ENCODE results near the gene ABT1. TPM values are rescaled to one million over a fixed set of nuclear protein-coding genes. Genes with fewer than 3 reads are reported as not detected.

ABT1 gene
- total RNA-seq, 2 donors from 2014 or later = 20.3 to 28.2 TPM

DNA sequence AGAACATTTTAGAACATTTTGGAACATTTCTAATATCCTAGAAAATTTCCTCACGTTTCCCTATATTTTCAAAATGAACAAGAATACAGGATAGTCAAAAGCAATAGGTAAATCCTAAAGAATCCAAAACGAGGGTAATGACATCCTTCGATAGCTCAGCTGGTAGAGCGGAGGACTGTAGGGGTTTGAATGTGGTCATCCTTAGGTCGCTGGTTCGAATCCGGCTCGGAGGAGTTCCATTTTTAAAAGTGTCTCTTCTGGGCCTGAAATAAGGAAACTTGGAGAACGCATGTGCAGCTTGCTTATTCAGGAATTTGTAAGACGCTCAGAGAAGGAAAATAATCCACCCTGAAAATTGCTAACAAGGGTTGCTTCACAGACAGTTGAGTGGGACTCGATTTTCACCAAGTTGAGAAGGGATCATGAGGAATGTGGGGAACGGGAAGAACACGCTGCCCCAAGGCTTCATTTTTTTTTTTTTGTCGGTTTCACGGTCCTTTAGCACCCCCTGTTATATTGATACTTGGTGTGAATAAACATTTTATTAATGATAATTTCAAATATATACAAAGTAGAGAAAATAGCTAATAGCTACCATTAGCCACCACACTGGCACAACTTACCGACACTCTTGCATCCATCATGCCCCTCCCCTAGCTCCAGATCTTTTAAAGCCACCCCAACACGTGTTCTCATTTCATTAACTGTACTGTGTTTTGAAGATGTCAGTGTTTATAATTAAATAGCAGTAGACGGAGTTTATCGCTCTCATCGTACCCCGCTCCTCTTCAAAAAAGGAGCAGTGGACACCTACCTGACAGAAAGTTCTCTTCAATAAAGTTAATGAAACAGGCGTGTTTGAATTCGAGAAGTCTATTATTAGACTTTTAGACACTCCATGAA, 1.8 kb upstream of the ABT1 start:
- ATAC-seq (no peak), DNase-seq (ENCODE audit: low spot score in 2 of 2) (peak in 1 of 2 donors; percentile 51)
- Mint-ChIP-seq H3K36me3 (peaks cover 7 to 19% of the 10 kb centered on the region in 2 donors), H3K9me3 (no peaks in the 10 kb centered on the region), H3K27ac (peak overlapping the region in 1 of 2 donors; percentile 64)

DNA sequence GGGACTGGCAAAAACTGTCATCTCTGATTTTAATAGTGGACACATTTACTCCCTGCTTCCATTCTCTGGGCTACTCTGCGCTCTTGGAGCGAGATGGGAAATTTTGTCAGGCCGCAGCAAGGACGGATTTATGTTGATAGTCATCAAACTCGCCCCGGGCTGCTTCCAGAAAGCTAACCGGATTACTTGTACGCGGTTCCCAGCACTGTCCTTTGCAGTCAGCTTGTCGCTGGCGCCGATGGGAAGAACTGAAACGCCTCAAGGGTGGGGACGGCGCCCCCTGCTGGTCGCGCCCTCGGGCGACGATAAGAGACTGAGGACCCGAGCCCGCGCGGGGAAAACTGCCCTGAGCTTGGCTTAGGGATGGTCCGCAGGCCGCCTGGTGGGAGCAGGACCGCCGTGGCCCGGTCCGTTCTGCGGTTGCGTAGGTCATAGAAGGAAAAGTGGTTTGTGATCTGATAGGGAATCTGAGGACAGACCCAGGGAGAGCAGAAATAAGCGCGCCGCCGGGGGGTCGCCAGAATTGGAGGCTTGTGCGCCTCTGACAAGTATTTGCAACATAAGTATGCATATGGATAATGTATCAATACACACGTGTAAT, 984 bp upstream of the ABT1 start:
- Mint-ChIP-seq H3K9me3 (no peaks in the 10 kb centered on the region), H3K27ac (no peak overlapping the region), H3K36me3 (peaks cover 7 to 19% of the 10 kb centered on the region in 2 donors)
- ATAC-seq = peak; percentile 65
- DNase-seq (ENCODE audit: low spot score in 2 of 2) = peak; percentile 89 to 91

DNA sequence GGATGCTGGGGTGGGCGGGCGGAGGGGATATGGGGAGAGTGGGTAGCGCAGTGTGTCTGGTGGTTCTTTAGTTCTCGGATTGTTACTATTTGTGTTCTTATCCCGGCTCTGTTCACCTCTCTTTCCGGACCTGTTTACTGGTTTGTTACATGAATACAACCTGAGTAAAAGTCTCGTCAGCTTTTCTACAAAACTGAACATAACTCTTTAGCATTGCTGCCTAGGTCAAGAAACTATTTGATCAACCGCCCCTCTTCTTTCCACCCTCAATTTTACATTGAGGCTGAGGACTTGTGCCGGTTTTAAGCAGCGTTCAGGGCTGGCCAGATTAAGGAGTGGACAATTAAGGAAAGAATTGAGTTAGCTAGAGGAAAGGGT, 625 bp downstream of the ABT1 start:
- ATAC-seq = no peak
- Mint-ChIP-seq H3K9me3 (no peaks in the 10 kb centered on the region), H3K36me3 (peaks cover 7 to 19% of the 10 kb centered on the region in 2 donors), H3K27ac (no peak overlapping the region)
- DNase-seq (ENCODE audit: low spot score in 2 of 2) = no peak

DNA sequence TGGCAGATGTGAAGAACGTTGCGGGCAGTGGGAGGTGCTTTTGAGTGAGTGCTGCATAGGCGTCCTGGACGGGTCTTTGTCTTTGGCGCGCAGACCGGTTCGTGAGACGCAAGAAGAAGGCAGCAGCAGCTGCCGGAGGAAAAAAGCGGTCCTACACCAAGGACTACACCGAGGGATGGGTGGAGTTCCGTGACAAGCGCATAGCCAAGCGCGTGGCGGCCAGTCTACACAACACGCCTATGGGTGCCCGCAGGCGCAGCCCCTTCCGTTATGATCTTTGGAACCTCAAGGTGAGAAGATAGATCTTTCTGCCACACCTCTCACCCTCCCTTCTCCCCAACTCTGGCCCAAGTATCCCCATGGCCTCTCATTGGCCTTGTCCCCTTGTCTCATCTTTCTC, 1.1 kb downstream of the ABT1 start:
- Mint-ChIP-seq H3K9me3 (no peaks in the 10 kb centered on the region), H3K36me3 (peaks cover 7 to 19% of the 10 kb centered on the region in 2 donors), H3K27ac (no peak overlapping the region)
- ATAC-seq (no peak), DNase-seq (ENCODE audit: low spot score in 2 of 2) (no peak)

DNA sequence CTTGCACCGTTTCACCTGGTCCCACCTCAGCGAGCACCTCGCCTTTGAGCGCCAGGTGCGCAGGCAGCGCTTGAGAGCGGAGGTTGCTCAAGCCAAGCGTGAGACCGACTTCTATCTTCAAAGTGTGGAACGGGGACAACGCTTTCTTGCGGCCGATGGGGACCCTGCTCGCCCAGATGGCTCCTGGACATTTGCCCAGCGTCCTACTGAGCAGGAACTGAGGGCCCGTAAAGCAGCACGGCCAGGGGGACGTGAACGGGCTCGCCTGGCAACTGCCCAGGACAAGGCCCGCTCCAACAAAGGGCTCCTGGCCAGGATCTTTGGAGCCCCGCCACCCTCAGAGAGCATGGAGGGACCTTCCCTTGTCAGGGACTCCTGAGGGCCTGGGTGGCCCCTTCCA, 1.5 kb downstream of the ABT1 start:
- H3K36me3 Mint-ChIP-seq = peaks cover 7 to 19% of the 10 kb centered on the region in 2 donors
- ATAC-seq (no peak), DNase-seq (ENCODE audit: low spot score in 2 of 2) (no peak)
- peak overlapping the region in 1 of 2 donors; percentile 87 for H3K27ac Mint-ChIP-seq
- no peaks in the 10 kb centered on the region for H3K9me3 Mint-ChIP-seq

DNA sequence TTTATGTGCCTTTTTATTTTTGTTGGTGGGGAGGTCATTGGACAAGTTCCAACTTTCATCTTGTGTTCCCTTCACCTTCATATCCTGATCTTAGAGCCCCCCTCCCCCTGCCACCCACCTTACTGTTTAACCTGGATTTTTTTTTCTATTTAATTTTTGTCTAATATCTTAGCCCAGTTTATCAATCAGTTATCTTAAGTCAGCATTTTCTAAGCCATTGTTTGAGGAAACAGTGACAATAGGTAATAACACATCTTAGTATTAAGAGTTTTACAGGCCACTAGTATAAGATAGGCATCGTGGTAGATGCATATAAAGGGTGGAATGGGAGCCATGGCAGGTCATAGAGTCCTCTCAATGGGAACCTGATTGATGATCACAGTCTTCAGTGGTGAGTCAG, 2.4 kb downstream of the ABT1 start:
- Mint-ChIP-seq H3K27ac (peak overlapping the region; percentile 24 to 27), H3K36me3 (peaks cover 7 to 19% of the 10 kb centered on the region in 2 donors), H3K9me3 (no peaks in the 10 kb centered on the region)
- DNase-seq (ENCODE audit: low spot score in 2 of 2) = no peak
- no peak for ATAC-seq

DNA sequence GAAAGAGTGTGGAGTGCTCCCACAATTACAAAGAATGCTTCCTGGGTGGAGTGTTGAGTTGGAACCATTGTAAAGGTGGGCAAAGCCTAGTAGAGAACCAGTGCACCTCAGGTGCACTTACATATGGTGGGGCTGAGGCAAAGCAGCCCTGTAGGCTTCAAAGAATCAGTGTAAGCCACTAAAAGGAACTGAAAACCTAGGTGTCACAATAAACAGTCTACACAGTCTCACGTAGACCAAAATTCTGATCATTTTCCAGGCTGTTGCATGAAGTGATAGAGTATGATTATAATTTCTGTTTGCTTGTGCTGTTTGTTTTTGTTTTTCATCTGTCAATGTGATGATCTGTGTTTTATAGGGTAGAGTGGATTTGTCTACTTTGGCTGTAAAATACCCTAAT, 2.8 kb downstream of the ABT1 start:
- DNase-seq (ENCODE audit: low spot score in 2 of 2) (no peak), ATAC-seq (peak in 1 of 2 donors; percentile 19)
- Mint-ChIP-seq H3K9me3 (no peaks in the 10 kb centered on the region), H3K27ac (peak overlapping the region; percentile 27 to 88), H3K36me3 (peaks cover 7 to 19% of the 10 kb centered on the region in 2 donors)

DNA sequence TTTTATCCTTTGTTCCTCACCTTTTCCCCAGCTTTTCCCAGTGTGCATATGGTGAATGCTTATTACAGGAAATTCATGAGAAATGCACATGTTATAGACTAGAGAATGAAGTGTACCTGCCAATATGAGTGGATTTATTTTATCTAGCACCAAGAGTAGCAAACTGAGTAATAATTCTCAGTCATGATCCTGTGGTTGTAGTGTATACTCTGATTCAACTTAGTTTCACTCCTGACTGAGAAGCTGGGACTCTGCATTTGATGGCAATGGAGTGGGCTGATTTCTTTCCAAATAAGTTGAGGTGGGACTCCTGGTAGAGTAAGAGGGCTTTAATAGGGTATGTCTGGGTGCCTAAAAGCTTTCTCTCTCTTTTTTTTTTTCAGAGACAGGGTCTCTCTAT, 4.0 kb downstream of the ABT1 start:
- ATAC-seq (peak; percentile 42 to 71), DNase-seq (ENCODE audit: low spot score in 2 of 2) (no peak)
- Mint-ChIP-seq H3K27ac (peak overlapping the region in 1 of 2 donors; percentile 88), H3K9me3 (no peaks in the 10 kb centered on the region), H3K36me3 (peaks cover 7 to 19% of the 10 kb centered on the region in 2 donors)

DNA sequence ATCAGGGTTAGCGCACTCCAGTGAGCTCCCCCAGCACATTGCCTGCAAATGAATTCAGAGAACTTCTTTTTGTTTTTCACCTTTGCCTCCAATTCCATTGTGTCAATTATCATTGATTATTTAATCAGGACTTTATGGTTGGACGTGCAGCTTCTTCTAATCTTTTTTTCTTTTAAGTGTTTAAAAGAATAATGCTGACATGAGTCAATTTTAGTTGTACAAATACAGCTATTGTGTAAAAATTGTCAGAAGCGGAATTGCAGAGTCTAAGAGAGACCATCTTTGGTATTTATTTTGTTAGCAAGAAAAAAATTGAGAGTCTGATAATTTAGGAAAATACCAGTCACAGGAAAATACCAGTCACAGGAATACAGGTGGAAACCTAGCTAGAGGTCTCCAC, 5.5 kb downstream of the ABT1 start:
- DNase-seq (ENCODE audit: low spot score in 2 of 2) (no peak), ATAC-seq (no peak)
- Mint-ChIP-seq H3K9me3 (no peaks in the 10 kb centered on the region), H3K27ac (no peak overlapping the region), H3K36me3 (peaks cover 7 to 19% of the 10 kb centered on the region in 2 donors)

DNA sequence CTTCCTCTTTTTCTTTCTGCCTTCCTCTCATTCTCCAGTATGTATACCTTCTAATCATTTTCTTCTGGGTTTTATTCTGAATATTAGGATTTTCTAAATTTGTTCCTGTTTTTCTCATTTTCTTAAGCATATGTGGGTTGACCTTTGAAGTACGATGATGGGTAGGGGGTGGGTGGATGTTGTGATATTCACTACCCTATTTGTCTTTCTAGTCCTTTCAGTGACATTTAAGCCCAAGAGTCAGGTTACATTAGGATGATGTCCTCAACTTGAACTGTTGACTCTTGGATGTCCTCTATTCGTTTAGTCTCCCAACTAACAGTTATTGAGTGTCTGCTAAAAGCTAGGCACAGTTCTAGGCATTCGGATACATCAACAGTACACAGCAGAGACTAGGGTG, 7.3 kb downstream of the ABT1 start:
- peaks cover 0 to 7% of the 10 kb centered on the region in 2 donors for H3K36me3 Mint-ChIP-seq
- ATAC-seq (no peak), DNase-seq (ENCODE audit: low spot score in 2 of 2) (no peak)

DNA sequence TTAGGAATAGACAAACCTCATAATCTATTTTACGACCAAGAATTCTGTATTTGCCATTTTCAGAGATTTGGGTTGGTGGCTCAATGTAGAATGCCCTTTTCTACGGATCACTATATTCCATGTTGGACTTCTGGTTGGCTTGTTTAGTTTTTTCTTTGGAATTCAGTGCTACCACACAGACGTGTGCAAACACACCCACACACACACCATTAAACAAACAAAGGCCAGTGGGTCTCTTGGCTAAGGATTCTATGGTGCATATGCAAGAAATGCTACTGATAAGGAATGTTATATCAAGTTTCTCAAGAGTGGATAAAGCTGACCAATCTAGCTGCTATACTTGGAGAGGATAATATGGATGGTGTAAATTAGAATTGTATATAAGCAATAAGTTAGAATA, 8.0 kb downstream of the ABT1 start:
- Mint-ChIP-seq H3K9me3 (no peaks in the 10 kb centered on the region), H3K36me3 (peaks cover 0 to under 1% of the 10 kb centered on the region in 2 donors), H3K27ac (no peak overlapping the region)
- DNase-seq (ENCODE audit: low spot score in 2 of 2) (no peak), ATAC-seq (no peak)

More for the DNA sequence above, 7.3 kb downstream of the ABT1 start:
- H3K9me3 Mint-ChIP-seq = no peaks in the 10 kb centered on the region
- peak overlapping the region in 1 of 2 donors; percentile 48 for H3K27ac Mint-ChIP-seq

DNA sequence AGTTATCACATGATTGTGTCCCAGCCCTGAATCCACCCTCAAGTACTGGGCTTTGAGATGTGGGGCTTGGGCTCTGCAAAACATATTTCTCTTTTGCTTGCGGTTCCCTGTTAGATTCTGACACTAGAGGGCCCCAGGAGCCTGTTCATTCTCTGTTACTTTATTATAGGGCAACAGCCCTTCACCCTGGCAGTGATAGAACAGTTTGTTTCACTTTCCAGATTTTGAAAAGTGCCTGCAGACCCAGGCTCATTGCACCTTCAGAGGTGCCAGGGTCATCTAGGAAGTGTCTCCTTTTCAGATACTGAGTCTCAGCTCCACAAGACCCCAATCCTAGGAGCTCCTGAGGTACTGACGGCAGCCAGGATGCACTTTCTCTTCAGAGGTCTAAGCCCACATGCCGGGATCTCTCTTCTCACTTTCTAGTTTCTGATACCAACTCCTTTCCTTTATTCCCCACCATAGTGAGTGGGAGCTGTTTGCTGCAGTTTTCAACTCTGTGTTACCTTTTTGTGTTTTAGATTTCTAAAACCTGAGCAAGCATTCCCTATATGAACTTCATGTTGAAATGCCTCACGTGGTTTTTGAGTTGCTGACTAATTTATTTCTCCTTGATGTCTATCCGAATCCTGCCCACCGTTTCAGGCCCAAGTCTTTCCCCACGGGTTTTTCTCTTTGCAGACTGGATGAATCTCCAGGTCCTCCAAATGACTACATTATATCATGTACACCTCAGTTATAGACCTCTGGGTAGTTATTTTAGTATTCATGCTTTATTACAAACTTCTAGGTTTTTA, 10.9 kb downstream of the ABT1 start:
- Mint-ChIP-seq H3K36me3 (no peaks in the 10 kb centered on the region), H3K9me3 (no peaks in the 10 kb centered on the region), H3K27ac (peak overlapping the region in 1 of 2 donors; percentile 38)
- DNase-seq (ENCODE audit: low spot score in 2 of 2) = peak in 1 of 2 donors; percentile 52
- peak; percentile 92 to 93 for ATAC-seq

DNA sequence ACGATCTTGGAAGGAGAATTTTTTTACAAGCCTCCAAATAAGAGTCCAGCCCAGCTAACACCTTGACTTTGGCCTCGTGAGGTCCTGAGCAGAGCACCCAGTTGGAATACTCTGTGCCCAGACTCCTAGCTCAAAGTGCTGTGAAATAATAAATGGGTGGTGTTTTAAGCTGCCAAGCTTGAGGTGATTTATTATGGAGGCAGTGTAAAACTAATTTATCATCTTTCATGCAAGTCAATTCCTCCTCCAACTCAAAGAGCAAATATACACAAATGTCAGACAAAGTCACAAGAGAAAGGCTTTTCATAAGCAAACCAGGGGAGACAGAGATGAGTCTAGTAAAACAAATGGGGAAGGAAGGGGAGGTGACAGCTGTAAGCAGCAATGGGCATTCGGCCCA, 12.7 kb downstream of the ABT1 start:
- no peak overlapping the region for H3K27ac Mint-ChIP-seq
- DNase-seq (ENCODE audit: low spot score in 2 of 2) (no peak), ATAC-seq (no peak)
- H3K9me3 Mint-ChIP-seq = no peaks in the 10 kb centered on the region
- peaks cover 0 to 9% of the 10 kb centered on the region in 2 donors for H3K36me3 Mint-ChIP-seq

DNA sequence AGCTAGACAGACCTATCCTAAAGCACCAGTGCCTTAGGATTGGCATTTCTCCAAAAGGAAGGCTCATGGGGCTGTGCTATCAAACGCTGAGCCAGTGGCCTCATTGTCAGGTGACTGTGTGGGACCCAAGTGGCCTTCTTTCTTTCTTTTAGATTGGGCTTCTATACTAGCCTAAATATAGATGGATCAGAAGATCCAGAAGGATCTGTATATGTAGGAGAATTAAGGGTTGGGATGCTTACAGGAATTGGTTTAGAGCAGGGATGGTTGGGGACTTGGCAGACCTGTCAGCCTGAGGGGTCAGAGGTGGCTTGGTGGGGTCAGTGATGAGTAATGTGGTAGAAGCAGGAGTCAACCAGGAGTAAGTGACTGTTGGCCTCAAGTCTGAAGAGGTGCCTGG, 14.8 kb downstream of the ABT1 start:
- no peaks in the 10 kb centered on the region for H3K9me3 Mint-ChIP-seq
- DNase-seq (ENCODE audit: low spot score in 2 of 2) (no peak), ATAC-seq (no peak)
- peaks cover 0 to 14% of the 10 kb centered on the region in 2 donors for H3K36me3 Mint-ChIP-seq
- no peak overlapping the region for H3K27ac Mint-ChIP-seq

DNA sequence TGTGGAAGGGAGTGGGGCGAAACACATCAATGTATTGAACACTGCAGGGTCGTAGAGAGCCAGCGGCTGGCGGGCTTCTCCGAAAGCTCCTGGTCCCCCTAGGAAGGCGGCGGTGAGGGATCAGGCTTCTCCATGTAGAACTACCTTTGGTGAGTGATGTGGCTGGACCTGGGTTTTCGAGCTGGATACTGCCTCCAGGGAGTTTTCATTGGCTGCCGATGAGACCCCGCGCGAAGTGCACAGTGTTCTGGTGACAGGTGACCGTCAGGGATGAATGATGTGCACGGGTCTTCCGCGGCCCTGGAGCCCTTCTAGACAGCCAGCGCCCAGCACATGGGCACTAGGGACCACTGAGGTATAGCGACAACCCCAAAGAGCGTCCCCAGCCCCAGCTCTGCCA, 16.4 kb downstream of the ABT1 start:
- no peak overlapping the region for H3K27ac Mint-ChIP-seq
- peaks cover 0 to 14% of the 10 kb centered on the region in 2 donors for H3K36me3 Mint-ChIP-seq
- no peak for ATAC-seq
- DNase-seq (ENCODE audit: low spot score in 2 of 2) = no peak
- no peaks in the 10 kb centered on the region for H3K9me3 Mint-ChIP-seq

DNA sequence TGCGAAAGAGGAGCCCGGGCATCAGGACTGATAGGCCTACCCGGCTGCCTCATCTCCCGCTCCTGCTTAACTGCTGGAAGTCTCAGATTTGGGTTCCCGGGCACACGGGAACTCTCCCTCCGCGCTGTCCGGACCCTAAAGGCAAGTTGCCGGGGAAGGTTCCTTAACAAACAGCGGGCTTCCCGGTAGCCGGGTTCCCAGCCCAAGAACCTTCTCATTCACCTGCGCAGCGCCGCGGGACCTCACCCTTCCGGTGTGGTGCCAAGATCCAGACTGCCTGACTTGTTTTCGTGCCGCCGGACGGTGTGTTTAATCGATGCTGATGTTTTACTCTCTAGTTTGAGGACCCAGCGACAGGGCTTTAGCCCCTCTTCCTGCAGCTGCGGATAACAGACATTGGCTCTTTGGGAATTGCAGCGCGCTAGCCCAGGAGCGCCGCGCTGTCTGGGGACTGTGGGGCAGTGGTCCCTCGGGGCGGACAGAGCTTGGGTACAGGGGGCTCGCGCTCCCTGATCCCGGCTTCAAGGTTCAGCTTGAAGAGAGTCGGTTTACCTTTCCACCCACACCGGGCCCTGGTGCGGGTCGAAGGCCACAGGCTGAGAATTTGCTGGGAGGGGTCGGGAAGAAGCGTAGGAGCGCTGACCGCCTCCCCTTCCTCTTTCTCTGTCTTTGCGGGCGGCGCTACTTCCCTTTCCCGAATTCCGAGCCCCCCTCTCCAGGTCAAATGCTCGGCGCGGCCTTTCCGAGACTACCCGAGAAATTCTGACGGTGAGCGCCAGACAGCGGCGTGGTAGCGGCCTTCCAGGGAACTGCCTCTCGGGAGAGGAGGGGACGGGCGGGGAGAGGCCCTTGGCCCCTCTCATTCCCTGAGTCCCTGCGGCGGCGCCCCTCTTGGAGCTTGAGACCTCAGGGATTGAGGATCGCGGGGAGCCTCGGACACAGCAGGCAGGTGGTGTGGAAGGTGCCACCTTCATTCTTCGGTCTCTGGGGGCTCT, 17.2 kb downstream of the ABT1 start:
- H3K36me3 Mint-ChIP-seq = peaks cover 0 to 14% of the 10 kb centered on the region in 2 donors
- no peak for DNase-seq (ENCODE audit: low spot score in 2 of 2)
- peak; percentile 32 to 52 for ATAC-seq
- no peak overlapping the region for H3K27ac Mint-ChIP-seq
- no peaks in the 10 kb centered on the region for H3K9me3 Mint-ChIP-seq

Data from activated naive CD4-positive, alpha-beta T cell treated with anti-CD3 and anti-CD28 coated beads, Interleukin-2, amount 50 U/mL, for 72 hours (primary cell).